K562 (cell line): Measurements from ENCODE around the gene MRPL30. TPM values are rescaled to one million over a fixed set of nuclear protein-coding genes. Genes with fewer than 3 reads are reported as not detected.

ENCODE experiments used
- CCNT2 ChIP-seq: IDR thresholded peaks from 2 replicates; pipeline ENCODE4 v1.6.1; 2011; ENCODE audit warnings: borderline replicate concordance, low read depth, mild to moderate bottlenecking, moderate library complexity, mixed read lengths, low read length; ENCODE audit not compliant: insufficient read length; ENCODE audit errors: extremely low read depth
- ERF ChIP-seq: fragments of 450-650 bp; formaldehyde crosslinking; IDR thresholded peaks from 2 replicates; pipeline ENCODE4 v1.4.0; 2020; ENCODE audit warnings: mild to moderate bottlenecking, mixed read lengths
- FOXA3 ChIP-seq, 2 experiments: fragments of 450-650 bp in 1 of 2; sonication (generic) in 1 of 2; formaldehyde crosslinking; IDR thresholded peaks in 1 of 2; conservative IDR thresholded peaks in 1 of 2; 2 replicates each; pipeline versions ENCODE4 v1.4.0 to v1.8.0; 2020 to 2022; ENCODE audit warnings: mild to moderate bottlenecking in 2 of 2, missing genetic modification reagents in 1 of 2
- ILF3 ChIP-seq: fragments of 450-650 bp; IDR thresholded peaks from 2 replicates; pipeline ENCODE4 v1.6.1; 2018; ENCODE audit warnings: antibody characterized with exemption, mild to moderate bottlenecking, moderate library complexity, borderline replicate concordance
- KAT2B ChIP-seq: IDR thresholded peaks from one replicate; pipeline ENCODE4 v1.6.1; 2012; ENCODE audit warnings: low read depth, mild to moderate bottlenecking, control low read depth, inconsistent platforms, low read length, moderate library complexity
- KAT8 ChIP-seq: fragments of 450-650 bp; IDR thresholded peaks from 2 replicates; pipeline ENCODE4 v1.6.1; 2016; ENCODE audit warnings: low read depth, mild to moderate bottlenecking
- KDM5B ChIP-seq: fragments of 200-600 bp; sonication (generic); IDR thresholded peaks from 2 replicates; pipeline ENCODE4 v1.6.1; 2012; ENCODE audit warnings: low read depth, mild to moderate bottlenecking, moderate library complexity, low read length, control low read depth, inconsistent platforms; ENCODE audit not compliant: insufficient replicate concordance
- NCOA6 ChIP-seq: fragments of 450-650 bp; IDR thresholded peaks from 2 replicates; pipeline ENCODE4 v1.6.1; 2017; ENCODE audit warnings: mild to moderate bottlenecking
- NCOR1 ChIP-seq: fragments of 450-650 bp; IDR thresholded peaks from 2 replicates; pipeline ENCODE4 v1.6.1; 2016; ENCODE audit warnings: mild to moderate bottlenecking, moderate library complexity
- NFATC3 ChIP-seq: fragments of 450-650 bp; IDR thresholded peaks from 2 replicates; pipeline ENCODE4 v1.6.1; 2017; ENCODE audit warnings: mild to moderate bottlenecking
- NFRKB ChIP-seq: fragments of 450-650 bp; IDR thresholded peaks from 2 replicates; pipeline ENCODE4 v1.6.1; 2016; ENCODE audit warnings: low read depth
- PHB2 ChIP-seq: fragments of 450-650 bp; IDR thresholded peaks from 2 replicates; pipeline ENCODE4 v1.6.1; 2017; ENCODE audit warnings: low read depth
- SOX6 ChIP-seq: fragments of 450-650 bp; IDR thresholded peaks from 2 replicates; pipeline ENCODE4 v1.6.1; 2014; ENCODE audit warnings: mild to moderate bottlenecking
- ZNF778 ChIP-seq: fragments of 450-650 bp; formaldehyde crosslinking; IDR thresholded peaks from 2 replicates; pipeline ENCODE4 v1.4.0; 2020; ENCODE audit warnings: mild to moderate bottlenecking, moderate library complexity
- polyA plus RNA-seq, 8 experiments: library from polyadenylated mRNA; depleted of rRNA in 4 of 8; stranded (reverse) in 5 of 8; unstranded in 3 of 8; fragments of >200 nt; fragmentation: Nextera tagmentation in 2 of 8; fragmentation: Illumina TruSeq in 1 of 8; extraction: Ambion mirVana in 2 of 8; extraction: Trizol in 1 of 8; gene quantifications; 2 replicates each; pipeline versions ENCODE4 v1.2.1 to v1.2.3, GENCODE V29; 2011 to 2014; ENCODE audit warnings: inconsistent platforms in 1 of 8, missing spikeins in 1 of 8
- total RNA-seq, 7 experiments: library from RNA; depleted of rRNA in 6 of 7; stranded (reverse); fragments of >200 nt in 6 of 7; fragmentation: Illumina TruSeq in 2 of 7; extraction: Trizol in 2 of 7; gene quantifications; 2 replicates each; pipeline versions ENCODE4 v1.2.1 to v1.2.3, GENCODE V29; 2011 to 2021; ENCODE audit warnings: low replicate concordance in 1 of 7
- TF ChIP-seq, protein P1 (sequence below): fragments of 450-650 bp; formaldehyde crosslinking; IDR thresholded peaks from 2 replicates; pipeline ENCODE4 v1.4.0; 2020; ENCODE audit warnings: mild to moderate bottlenecking
- TF ChIP-seq, protein P2 (sequence below), 2 experiments: IDR thresholded peaks in 1 of 2; conservative IDR thresholded peaks in 1 of 2; 2 replicates each; pipeline ENCODE4 v1.6.1; 2016; ENCODE audit warnings: low read depth in 2 of 2, mild to moderate bottlenecking in 1 of 2, missing compliant biosample characterization in 1 of 2, missing genetic modification characterization in 1 of 2, moderate library complexity in 1 of 2
- TF ChIP-seq, protein P3 (sequence below): sonication (generic); formaldehyde crosslinking; IDR thresholded peaks from 2 replicates; pipeline ENCODE4 v1.8.0; 2022; ENCODE audit warnings: mild to moderate bottlenecking, missing genetic modification reagents
- TF ChIP-seq, protein P4 (sequence below), 3 experiments: IDR thresholded peaks in 2 of 3; conservative IDR thresholded peaks in 1 of 3; 2 replicates each; pipeline ENCODE4 v1.5.1; 2011 to 2012; ENCODE audit warnings: low read length in 3 of 3, mild to moderate bottlenecking in 3 of 3, control low read depth in 2 of 3, improper control_type of control experiment in 1 of 3, inconsistent platforms in 1 of 3, low read depth in 1 of 3, mixed read lengths in 1 of 3, moderate library complexity in 1 of 3; ENCODE audit not compliant: insufficient read depth in 2 of 3

The MRPL30 gene
- total and polyA plus RNA-seq, 9 of the 15 experiments (the other 6 are each of a cell fraction or from before 2014, with no cell fraction given) = 63.3 to 130 (median 87.0) TPM

DNA sequence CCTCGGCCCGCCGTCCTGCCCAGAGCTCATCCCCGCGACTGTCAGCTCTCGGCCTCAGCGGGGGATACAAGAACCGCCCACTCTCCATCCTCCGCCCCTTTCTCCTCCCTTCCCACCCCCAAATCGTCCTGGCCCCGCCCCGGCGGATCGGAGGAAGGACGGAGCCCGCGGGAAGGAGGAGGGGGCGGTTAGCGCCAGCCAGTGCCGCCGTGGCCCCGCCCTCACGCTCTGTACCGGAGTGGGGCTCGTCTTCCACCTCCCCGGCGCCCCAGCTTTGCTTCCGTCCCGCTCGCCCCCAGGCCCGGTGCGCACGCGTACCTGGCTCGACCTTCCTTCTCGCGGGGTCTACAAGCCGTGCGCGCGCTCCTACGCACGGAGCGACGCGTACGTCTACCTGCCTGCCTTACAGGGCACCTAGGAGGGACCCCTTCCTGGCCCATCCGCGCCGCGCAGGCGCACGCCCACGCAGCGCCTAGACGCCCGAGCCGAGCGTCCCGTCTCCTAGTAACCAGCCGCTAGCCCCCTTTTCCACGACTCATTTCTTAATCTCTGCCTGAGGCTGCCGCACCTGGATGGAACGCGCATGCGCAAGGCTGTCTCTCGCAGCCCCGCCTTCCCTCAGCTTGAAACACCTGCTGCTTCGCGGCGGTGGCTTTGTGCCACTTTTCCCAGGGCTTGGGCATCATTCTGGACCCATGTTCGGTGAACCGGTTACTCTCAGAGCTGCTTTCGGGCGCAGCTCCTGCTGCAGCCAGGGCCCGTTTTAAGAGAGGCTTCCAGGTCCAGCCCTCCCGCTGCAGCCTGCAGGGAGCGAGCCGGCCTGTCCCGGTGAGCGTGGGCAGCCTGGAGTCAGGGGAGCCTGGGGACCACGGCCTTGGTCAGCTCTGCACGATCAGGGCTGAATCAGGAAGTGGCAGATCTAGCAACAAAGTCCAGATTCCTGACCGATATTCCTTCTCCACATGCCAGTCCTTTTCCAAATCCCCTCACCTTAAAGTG lies 39.6 kb upstream of the MRPL30 start, which contains the start of gene C2orf15 (continued):
- TF ChIP-seq, protein P1, sequence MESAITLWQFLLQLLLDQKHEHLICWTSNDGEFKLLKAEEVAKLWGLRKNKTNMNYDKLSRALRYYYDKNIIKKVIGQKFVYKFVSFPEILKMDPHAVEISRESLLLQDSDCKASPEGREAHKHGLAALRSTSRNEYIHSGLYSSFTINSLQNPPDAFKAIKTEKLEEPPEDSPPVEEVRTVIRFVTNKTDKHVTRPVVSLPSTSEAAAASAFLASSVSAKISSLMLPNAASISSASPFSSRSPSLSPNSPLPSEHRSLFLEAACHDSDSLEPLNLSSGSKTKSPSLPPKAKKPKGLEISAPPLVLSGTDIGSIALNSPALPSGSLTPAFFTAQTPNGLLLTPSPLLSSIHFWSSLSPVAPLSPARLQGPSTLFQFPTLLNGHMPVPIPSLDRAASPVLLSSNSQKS (CRISPR knock-in tag) = no peak
- TF ChIP-seq CCNT2 (no peak), SOX6 (no peak), KDM5B (no peak), FOXA3 (CRISPR knock-in tag; conservative IDR thresholded peaks at IDR 0.05 in 1 of 2, IDR thresholded peaks at IDR 0.05 in 1 of 2) (no peak), ILF3 (no peak), KAT8 (no peak), NCOR1 (no peak), NFRKB (no peak), ZNF778 (CRISPR knock-in tag) (no peak), NFATC3 (no peak), NCOA6 (no peak), ERF (no peak), KAT2B (no peak), PHB2 (no peak)
- TF ChIP-seq, protein P2, sequence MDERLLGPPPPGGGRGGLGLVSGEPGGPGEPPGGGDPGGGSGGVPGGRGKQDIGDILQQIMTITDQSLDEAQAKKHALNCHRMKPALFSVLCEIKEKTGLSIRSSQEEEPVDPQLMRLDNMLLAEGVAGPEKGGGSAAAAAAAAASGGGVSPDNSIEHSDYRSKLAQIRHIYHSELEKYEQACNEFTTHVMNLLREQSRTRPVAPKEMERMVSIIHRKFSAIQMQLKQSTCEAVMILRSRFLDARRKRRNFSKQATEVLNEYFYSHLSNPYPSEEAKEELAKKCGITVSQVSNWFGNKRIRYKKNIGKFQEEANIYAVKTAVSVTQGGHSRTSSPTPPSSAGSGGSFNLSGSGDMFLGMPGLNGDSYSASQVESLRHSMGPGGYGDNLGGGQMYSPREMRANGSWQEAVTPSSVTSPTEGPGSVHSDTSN (CRISPR knock-in tag; IDR thresholded peaks at IDR 0.05; ENCODE audit: low read depth) = no peak
- TF ChIP-seq, protein P2 (tag; conservative IDR thresholded peaks at IDR 0.05; ENCODE audit: low read depth) = no peak
- TF ChIP-seq, protein P3, sequence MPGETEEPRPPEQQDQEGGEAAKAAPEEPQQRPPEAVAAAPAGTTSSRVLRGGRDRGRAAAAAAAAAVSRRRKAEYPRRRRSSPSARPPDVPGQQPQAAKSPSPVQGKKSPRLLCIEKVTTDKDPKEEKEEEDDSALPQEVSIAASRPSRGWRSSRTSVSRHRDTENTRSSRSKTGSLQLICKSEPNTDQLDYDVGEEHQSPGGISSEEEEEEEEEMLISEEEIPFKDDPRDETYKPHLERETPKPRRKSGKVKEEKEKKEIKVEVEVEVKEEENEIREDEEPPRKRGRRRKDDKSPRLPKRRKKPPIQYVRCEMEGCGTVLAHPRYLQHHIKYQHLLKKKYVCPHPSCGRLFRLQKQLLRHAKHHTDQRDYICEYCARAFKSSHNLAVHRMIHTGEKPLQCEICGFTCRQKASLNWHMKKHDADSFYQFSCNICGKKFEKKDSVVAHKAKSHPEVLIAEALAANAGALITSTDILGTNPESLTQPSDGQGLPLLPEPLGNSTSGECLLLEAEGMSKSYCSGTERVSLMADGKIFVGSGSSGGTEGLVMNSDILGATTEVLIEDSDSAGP (CRISPR knock-in tag) = no peak
- TF ChIP-seq, protein P4, sequence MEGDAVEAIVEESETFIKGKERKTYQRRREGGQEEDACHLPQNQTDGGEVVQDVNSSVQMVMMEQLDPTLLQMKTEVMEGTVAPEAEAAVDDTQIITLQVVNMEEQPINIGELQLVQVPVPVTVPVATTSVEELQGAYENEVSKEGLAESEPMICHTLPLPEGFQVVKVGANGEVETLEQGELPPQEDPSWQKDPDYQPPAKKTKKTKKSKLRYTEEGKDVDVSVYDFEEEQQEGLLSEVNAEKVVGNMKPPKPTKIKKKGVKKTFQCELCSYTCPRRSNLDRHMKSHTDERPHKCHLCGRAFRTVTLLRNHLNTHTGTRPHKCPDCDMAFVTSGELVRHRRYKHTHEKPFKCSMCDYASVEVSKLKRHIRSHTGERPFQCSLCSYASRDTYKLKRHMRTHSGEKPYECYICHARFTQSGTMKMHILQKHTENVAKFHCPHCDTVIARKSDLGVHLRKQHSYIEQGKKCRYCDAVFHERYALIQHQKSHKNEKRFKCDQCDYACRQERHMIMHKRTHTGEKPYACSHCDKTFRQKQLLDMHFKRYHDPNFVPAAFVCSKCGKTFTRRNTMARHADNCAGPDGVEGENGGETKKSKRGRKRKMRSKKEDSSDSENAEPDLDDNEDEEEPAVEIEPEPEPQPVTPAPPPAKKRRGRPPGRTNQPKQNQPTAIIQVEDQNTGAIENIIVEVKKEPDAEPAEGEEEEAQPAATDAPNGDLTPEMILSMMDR (IDR thresholded peaks at IDR 0.05 in 2 of 3, conservative IDR thresholded peaks at IDR 0.05 in 1 of 3; ENCODE audit: insufficient read depth in 2 of 3, low read depth in 1 of 3, low read length in 3 of 3) = no peak
